Esophagus squamous epithelium (tissue), 5 donors: ENCODE measurements around the gene ANKRD17. TPM values are rescaled to one million over a fixed set of nuclear protein-coding genes. Genes with fewer than 3 reads are reported as not detected.

Experiments
- DNase-seq: peaks from one replicate; lab custom pipeline; 2025; lab: John Stamatoyannopoulos, UW
- H3K27ac ChIP-seq, 4 donors: fragments of 200-600 bp; sonication (generic); one replicate each; pipeline ENCODE4 v1.5.1; 2016 to 2019; ENCODE audit warnings: mild to moderate bottlenecking in 1 of 4
- H3K27me3 ChIP-seq, 4 donors: fragments of 200-600 bp; sonication (generic); 1 replicate in 3 of 4; 2 replicates in 1 of 4; pipeline versions ENCODE4 v1.5.1 to v1.6.0; 2017 to 2021; ENCODE audit warnings: antibody characterized with exemption in 1 of 4
- H3K36me3 ChIP-seq, 3 donors: fragments of 200-600 bp; sonication (generic); one replicate each; pipeline ENCODE4 v1.5.1; 2016 to 2019
- H3K4me1 ChIP-seq, 3 donors: fragments of 200-600 bp; sonication (generic); one replicate each; pipeline ENCODE4 v1.5.1; 2017 to 2019
- H3K4me3 ChIP-seq, 4 donors: fragments of 200-600 bp; sonication (generic); 1 replicate in 3 of 4; 2 replicates in 1 of 4; pipeline ENCODE4 v1.5.1; 2016 to 2019; ENCODE audit warnings: mild to moderate bottlenecking in 2 of 4, moderate library complexity in 1 of 4
- H3K9me3 ChIP-seq, 3 donors: fragments of 200-600 bp; sonication (generic); one replicate each; pipeline ENCODE4 v1.5.1; 2016 to 2019
- CTCF ChIP-seq, 6 experiments: fragments of 450-650 bp in 4 of 6; fragments of 200-600 bp in 2 of 6; sonication (generic) in 2 of 6; IDR thresholded peaks; one replicate each; pipeline ENCODE4 v1.5.1; 2016 to 2019; ENCODE audit warnings: antibody characterized with exemption in 6 of 6, mild to moderate bottlenecking in 4 of 6, moderate library complexity in 4 of 6
- POLR2A ChIP-seq, 4 donors: fragments of 450-650 bp; IDR thresholded peaks; one replicate each; pipeline ENCODE4 v1.6.1; 2017; ENCODE audit warnings: antibody characterized with exemption in 4 of 4, mild to moderate bottlenecking in 4 of 4, moderate library complexity in 3 of 4
- WGBS, 2 donors: methylation state at CpG; one replicate each; pipeline ENCODE4 v1.1.5; 2018; 5-methylcytosine and 5-hydroxymethylcytosine counted together
- intact Hi-C: fragments of 100-400 bp; cut with DNase I; formaldehyde crosslinking; loops from one replicate; pipeline ENCODE4 v1.15.0; 2022
- total RNA-seq, 4 donors: library from RNA; depleted of rRNA; stranded (reverse); fragments of >200 nt; gene quantifications; one replicate each; pipeline ENCODE4 v1.1.0, GENCODE V29; 2016
- donor health status: DM: yes; HTN: yes; CAD: no.

The ANKRD17 gene
- total RNA-seq, 4 donors from 2014 or later = 31.3 to 55.5 (median 47.5) TPM

GRCh38 chr4:73252001-73252400, 6.6 kb downstream of the ANKRD17 start:
- no peak overlapping the region for H3K27ac ChIP-seq
- TF ChIP-seq CTCF (IDR thresholded peaks at IDR 0.05) = no peak
- TF ChIP-seq POLR2A (IDR thresholded peaks at IDR 0.05) = no peak
- H3K4me3 ChIP-seq = no peak overlapping the region
- no peaks in the 10 kb centered on the region for H3K27me3 ChIP-seq
- peaks cover 0 to 56% (median 38%) of the 10 kb centered on the region in 3 donors for H3K4me1 ChIP-seq
- DNase-seq = no peak
- no peaks in the 10 kb centered on the region for H3K36me3 ChIP-seq
- intact Hi-C loops = loop anchor here (10.0 kb wide), 2 partner anchors 117 to 177 kb away; no protein-coding TSS in a partner anchor
- H3K9me3 ChIP-seq = no peaks in the 10 kb centered on the region

GRCh38 chr4:73251384-73251783, 7.2 kb downstream of the ANKRD17 start:
- TF ChIP-seq CTCF (IDR thresholded peaks at IDR 0.05) (no peak), POLR2A (IDR thresholded peaks at IDR 0.05) (no peak)
- peaks cover 0 to 51% (median 32%) of the 10 kb centered on the region in 3 donors for H3K4me1 ChIP-seq
- H3K27me3 ChIP-seq = no peaks in the 10 kb centered on the region
- no peak overlapping the region for H3K27ac ChIP-seq
- no peaks in the 10 kb centered on the region for H3K36me3 ChIP-seq
- 83 to 87% methylated on average over 2 of the region's 2 CpGs for WGBS, 2 donors
- intact Hi-C loops = loop anchor here (10.0 kb wide), 2 partner anchors 117 to 177 kb away; no protein-coding TSS in a partner anchor
- H3K4me3 ChIP-seq = no peak overlapping the region
- no peak for DNase-seq
- no peaks in the 10 kb centered on the region for H3K9me3 ChIP-seq

GRCh38 chr4:73250642-73251041, 8.0 kb downstream of the ANKRD17 start:
- intact Hi-C loops = loop anchor here (10.0 kb wide), 2 partner anchors 116 to 176 kb away; no protein-coding TSS in a partner anchor
- WGBS, 2 donors = 90 to 91% methylated on average over 9 of the region's 9 CpGs
- Histone ChIP-seq H3K36me3 (no peaks in the 10 kb centered on the region), H3K27ac (no peak overlapping the region), H3K4me3 (no peak overlapping the region), H3K27me3 (no peaks in the 10 kb centered on the region), H3K4me1 (peaks cover 0 to 51% (median 25%) of the 10 kb centered on the region in 3 donors), H3K9me3 (no peaks in the 10 kb centered on the region)
- DNase-seq = no peak
- TF ChIP-seq CTCF (IDR thresholded peaks at IDR 0.05) = no peak

GRCh38 chr4:73248821-73249220, 9.8 kb downstream of the ANKRD17 start:
- DNase-seq = no peak
- intact Hi-C loops = no loop called here
- H3K4me3 ChIP-seq = no peak overlapping the region
- H3K9me3 ChIP-seq = no peaks in the 10 kb centered on the region
- no peak overlapping the region for H3K27ac ChIP-seq
- no peaks in the 10 kb centered on the region for H3K27me3 ChIP-seq
- peaks cover 0 to 47% (median 8%) of the 10 kb centered on the region in 3 donors for H3K4me1 ChIP-seq
- peaks cover 0 to 3% (median 0%) of the 10 kb centered on the region in 3 donors for H3K36me3 ChIP-seq
- TF ChIP-seq CTCF (IDR thresholded peaks at IDR 0.05) (no peak), POLR2A (IDR thresholded peaks at IDR 0.05) (no peak)

- H3K4me1 ChIP-seq = peaks cover 0 to 45% (median 6%) of the 10 kb centered on the region in 3 donors
- 89 to 97% methylated on average over 1 of the region's 1 CpG for WGBS, 2 donors
Observed at GRCh38 chr4:73248416-73248815, 10.2 kb downstream of the ANKRD17 start.

More at GRCh38 chr4:73248416-73248815, 10.2 kb downstream of the ANKRD17 start:
- TF ChIP-seq CTCF (IDR thresholded peaks at IDR 0.05) (no peak), POLR2A (IDR thresholded peaks at IDR 0.05) (no peak)
- no peaks in the 10 kb centered on the region for H3K27me3 ChIP-seq
- H3K4me3 ChIP-seq = no peak overlapping the region
- intact Hi-C loops = no loop called here
- no peak for DNase-seq
- peaks cover 0 to 7% (median 0%) of the 10 kb centered on the region in 3 donors for H3K36me3 ChIP-seq
- H3K9me3 ChIP-seq = no peaks in the 10 kb centered on the region
- H3K27ac ChIP-seq = no peak overlapping the region
